Kidney (tissue), 14 donors: ENCODE results near the gene XIRP2. TPM values are rescaled to one million over a fixed set of nuclear protein-coding genes. Genes with fewer than 3 reads are reported as not detected.
"Not testable (repeated sequence)": the region's sequence is repeated elsewhere in the genome, so short reads cannot be mapped to it uniquely, and the experiment has no call there.

Experiments used
- DNase-seq, 5 donors: peaks; one replicate each; pipeline ENCODE4 v3.0.0-alpha.2; 2013 to 2020
- FAIRE-seq: peaks from 2 replicates; lab custom pipeline; 2012; peaks lifted over from hg19 to GRCh38; lab: Jason Lieb, UNC
- H3K27ac ChIP-seq, 2 donors: one replicate each; pipeline ENCODE4 v1.7.0; 2013; ENCODE audit warnings: low read depth in 2 of 2, low read length in 2 of 2, inconsistent platforms in 1 of 2
- H3K27me3 ChIP-seq: one replicate; pipeline ENCODE4 v1.7.1; 2013; ENCODE audit warnings: low read length, inconsistent platforms; ENCODE audit not compliant: control insufficient read depth, insufficient read depth
- H3K36me3 ChIP-seq, 3 donors: one replicate each; pipeline versions ENCODE4 v1.7.0 to v1.7.1; 2013; ENCODE audit warnings: low read length in 3 of 3, control low read depth in 1 of 3, inconsistent platforms in 1 of 3; ENCODE audit not compliant: insufficient read depth in 3 of 3, control insufficient read depth in 2 of 3
- H3K4me1 ChIP-seq, 3 donors: one replicate each; pipeline versions ENCODE4 v1.7.0 to v1.7.1; 2013; ENCODE audit warnings: low read length in 3 of 3, inconsistent platforms in 1 of 3, low read depth in 1 of 3; ENCODE audit not compliant: control insufficient read depth in 2 of 3, insufficient read depth in 2 of 3
- H3K4me3 ChIP-seq, 3 donors: one replicate each; pipeline versions ENCODE4 v1.7.0 to v1.8.1; 2013; ENCODE audit warnings: low read length in 3 of 3, control low read depth in 1 of 3, inconsistent platforms in 1 of 3
- H3K9ac ChIP-seq, 3 donors: one replicate each; pipeline versions ENCODE4 v1.7.0 to v1.7.1; 2013; ENCODE audit warnings: low read length in 3 of 3, control low read depth in 1 of 3, inconsistent platforms in 1 of 3
- H3K9me3 ChIP-seq, 3 donors: one replicate each; pipeline versions ENCODE4 v1.7.0 to v1.7.1; 2013; ENCODE audit warnings: low read length in 3 of 3, control low read depth in 1 of 3, inconsistent platforms in 1 of 3; ENCODE audit not compliant: control insufficient read depth in 2 of 3, insufficient read depth in 1 of 3
- CTCF ChIP-seq: IDR thresholded peaks from 3 replicates; pipeline ENCODE4 v1.5.1; 2012; ENCODE audit warnings: mild to moderate bottlenecking, moderate library complexity, borderline replicate concordance; ENCODE audit not compliant: insufficient read depth; ENCODE audit errors: extremely low read depth
- intact Hi-C: fragments of 100-400 bp; cut with DNase I; formaldehyde crosslinking; loops from one replicate; pipeline ENCODE4 v1.11.1; 2022
- polyA plus RNA-seq: library from polyadenylated mRNA; stranded (reverse); fragments of 350-450 nt; fragmentation: Illumina TruSeq; extraction: RNeasy Lipid Tissue Mini Kit (QIAGEN cat#74804); gene quantifications from one replicate; pipeline ENCODE4 v1.2.3, GENCODE V29; 2014; ENCODE audit warnings: low read depth, low replicate concordance; ENCODE audit not compliant: insufficient read depth
- total RNA-seq: library from RNA; stranded (reverse); fragmentation: NEBNext Ultra II Directional; extraction: Animal tissue kit (Norgen Biotek cat#: 25700); gene quantifications from one replicate; pipeline ENCODE4 v1.2.1, GENCODE V29; 2021
- donor health status: control.
- donor health status: control.
- donor health status: control.
- donor health status: control.
- donor health status: control.
- donor health status: DM: yes; HTN: yes; CAD: no.
- donor health status: Normal renal cell carcinoma (clear cell type).

XIRP2 gene
- total and polyA plus RNA-seq, 2 donors from 2014 or later, result not detected

- DNase-seq, result no peak
- Histone ChIP-seq H3K27ac (no peak overlapping the region), H3K4me1 (no peaks in the 10 kb centered on the region), H3K27me3 (no peaks in the 10 kb centered on the region), H3K9ac (no peak overlapping the region), H3K36me3 (no peaks in the 10 kb centered on the region), H3K4me3 (no peak overlapping the region), H3K9me3 (peaks cover 0 to 3% (median 0%) of the 10 kb centered on the region in 3 donors)
- TF ChIP-seq CTCF, result no peak
- intact Hi-C loops, result no loop called here
- no peak for FAIRE-seq
These were observed 216.4 kb downstream of the XIRP2 start for GRCh38 chr2:167104691-167105090.

- intact Hi-C loops, H3K36me3 ChIP-seq, DNase-seq, H3K4me1 ChIP-seq, H3K9me3 ChIP-seq, FAIRE-seq, H3K27me3 ChIP-seq, H3K27ac ChIP-seq, H3K9ac ChIP-seq, H3K4me3 ChIP-seq: not testable (repeated sequence)
These were observed 221.4 kb downstream of the XIRP2 start for GRCh38 chr2:167109682-167110081.

GRCh38 chr2:167110345-167110744, 222.1 kb downstream of the XIRP2 start:
- Histone ChIP-seq H3K4me3 (no peak overlapping the region), H3K27ac (no peak overlapping the region), H3K9ac (no peak overlapping the region), H3K27me3 (no peaks in the 10 kb centered on the region), H3K4me1 (no peaks in the 10 kb centered on the region), H3K9me3 (peaks cover 0 to 3% (median 0%) of the 10 kb centered on the region in 3 donors), H3K36me3 (no peaks in the 10 kb centered on the region)
- intact Hi-C loops, result no loop called here
- no peak for TF ChIP-seq CTCF
- DNase-seq, result no peak
- FAIRE-seq, result no peak

GRCh38 chr2:167114018-167114417, 225.7 kb downstream of the XIRP2 start:
- FAIRE-seq (no peak), DNase-seq (no peak)
- H3K4me1 ChIP-seq, result no peaks in the 10 kb centered on the region
- no peaks in the 10 kb centered on the region for H3K9me3 ChIP-seq
- H3K4me3 ChIP-seq, result no peak overlapping the region
- TF ChIP-seq CTCF, result no peak
- intact Hi-C loops, result no loop called here
- H3K9ac ChIP-seq, result no peak overlapping the region
- no peak overlapping the region for H3K27ac ChIP-seq
- H3K27me3 ChIP-seq, result no peaks in the 10 kb centered on the region
- H3K36me3 ChIP-seq, result no peaks in the 10 kb centered on the region
